Mesendoderm (in vitro differentiated cells): ENCODE results near the gene EPS15.

Experiments used
- DNase-seq: peaks from one replicate; pipeline ENCODE4 v3.0.0; 2013
- H2AK5ac ChIP-seq: 2 replicates; pipeline ENCODE4 v1.6.1; 2013; ENCODE audit warnings: low read length, inconsistent platforms
- H2BK120ac ChIP-seq: 2 replicates; pipeline ENCODE4 v1.6.1; 2013; ENCODE audit warnings: low read depth, mild to moderate bottlenecking, low read length, moderate library complexity, mixed read lengths
- H2BK15ac ChIP-seq: replicated peaks from 2 replicates; pipeline ENCODE4 v1.6.1; 2013; ENCODE audit warnings: low read depth, mild to moderate bottlenecking, moderate library complexity
- H2BK5ac ChIP-seq: 2 replicates; pipeline ENCODE4 v1.6.1; 2013; ENCODE audit warnings: low read length, inconsistent platforms
- H3K18ac ChIP-seq: 2 replicates; pipeline ENCODE4 v1.6.1; 2013; ENCODE audit warnings: mild to moderate bottlenecking, low read length, mixed read lengths
- H3K23ac ChIP-seq: one replicate; pipeline ENCODE4 v1.6.1; 2013; ENCODE audit warnings: low read length
- H3K27ac ChIP-seq: 2 replicates; pipeline ENCODE4 v1.5.1; 2013; ENCODE audit warnings: low read depth, mild to moderate bottlenecking, inconsistent platforms, low read length, moderate library complexity
- H3K27me3 ChIP-seq: 2 replicates; pipeline ENCODE4 v1.6.1; 2013; ENCODE audit warnings: low read length, control low read depth, mild to moderate bottlenecking, inconsistent platforms; ENCODE audit not compliant: insufficient read depth, poor library complexity
- H3K36me3 ChIP-seq: 2 replicates; pipeline ENCODE4 v1.6.1; 2013; ENCODE audit warnings: low read length, inconsistent platforms; ENCODE audit not compliant: control insufficient read depth, insufficient read depth
- H3K4ac ChIP-seq: one replicate; pipeline ENCODE4 v1.6.1; 2013; ENCODE audit warnings: low read depth, mild to moderate bottlenecking, low read length, moderate library complexity
- H3K4me1 ChIP-seq: 2 replicates; pipeline ENCODE4 v1.6.1; 2013; ENCODE audit warnings: low read depth, low read length, inconsistent platforms; ENCODE audit not compliant: control insufficient read depth
- H3K4me2 ChIP-seq: 2 replicates; pipeline ENCODE4 v1.6.1; 2013; ENCODE audit warnings: low read length
- H3K4me3 ChIP-seq: 2 replicates; pipeline ENCODE4 v1.5.1; 2013; ENCODE audit warnings: mild to moderate bottlenecking, low read length
- H3K56ac ChIP-seq: one replicate; pipeline ENCODE4 v1.6.1; 2013; ENCODE audit warnings: low read length
- H3K79me1 ChIP-seq: 2 replicates; pipeline ENCODE4 v1.6.1; 2013; ENCODE audit warnings: low read length, inconsistent platforms
- H3K79me2 ChIP-seq: 2 replicates; pipeline ENCODE4 v1.6.1; 2013; ENCODE audit warnings: mild to moderate bottlenecking, low read length; ENCODE audit not compliant: control insufficient read depth, insufficient read depth
- H3K9ac ChIP-seq: 2 replicates; pipeline ENCODE4 v1.6.1; 2013; ENCODE audit warnings: low read length, inconsistent platforms
- H4K5ac ChIP-seq: one replicate; pipeline ENCODE4 v1.6.1; 2013; ENCODE audit warnings: low read length
- H4K8ac ChIP-seq: one replicate; pipeline ENCODE4 v1.6.1; 2013; ENCODE audit warnings: low read depth, mild to moderate bottlenecking, control low read depth, low read length, moderate library complexity
- WGBS: extraction: QIAGEN DNeasy Blood & Tissue Kit; methylation state at CpG from one replicate; pipeline ENCODE4 v1.1.7; 2013; ENCODE audit warnings: low lambda C conversion rate, missing lambda C conversion rate; ENCODE audit not compliant: insufficient coverage; ENCODE audit errors: extremely low coverage; 5-methylcytosine and 5-hydroxymethylcytosine counted together

Gene EPS15

GRCh38 chr1:51343624-51344023, 175.4 kb downstream of the EPS15 start:
- WGBS = no CpG with 5 or more reads among the region's 3 CpGs
- no peak overlapping the region for H2BK120ac ChIP-seq
- no peak overlapping the region for H3K4ac ChIP-seq
- no peaks in the 10 kb centered on the region for H3K27me3 ChIP-seq
- H3K56ac ChIP-seq = no peak overlapping the region
- H3K23ac ChIP-seq = no peak overlapping the region
- H3K4me1 ChIP-seq = peaks cover 1% of the 10 kb centered on the region
- no peak for DNase-seq
- H3K79me2 ChIP-seq = no peaks in the 10 kb centered on the region
- H2AK5ac ChIP-seq = no peak overlapping the region
- no peaks in the 10 kb centered on the region for H3K36me3 ChIP-seq
- H3K9ac ChIP-seq = no peak overlapping the region
- H3K4me3 ChIP-seq = no peak overlapping the region
- H2BK5ac ChIP-seq = no peak overlapping the region
- H4K8ac ChIP-seq = no peak overlapping the region
- H2BK15ac ChIP-seq = no peak overlapping the region
- H3K79me1 ChIP-seq = no peaks in the 10 kb centered on the region
- no peak overlapping the region for H3K18ac ChIP-seq
- H4K5ac ChIP-seq = no peak overlapping the region
- no peak overlapping the region for H3K4me2 ChIP-seq
- H3K27ac ChIP-seq = no peak overlapping the region

DNA sequence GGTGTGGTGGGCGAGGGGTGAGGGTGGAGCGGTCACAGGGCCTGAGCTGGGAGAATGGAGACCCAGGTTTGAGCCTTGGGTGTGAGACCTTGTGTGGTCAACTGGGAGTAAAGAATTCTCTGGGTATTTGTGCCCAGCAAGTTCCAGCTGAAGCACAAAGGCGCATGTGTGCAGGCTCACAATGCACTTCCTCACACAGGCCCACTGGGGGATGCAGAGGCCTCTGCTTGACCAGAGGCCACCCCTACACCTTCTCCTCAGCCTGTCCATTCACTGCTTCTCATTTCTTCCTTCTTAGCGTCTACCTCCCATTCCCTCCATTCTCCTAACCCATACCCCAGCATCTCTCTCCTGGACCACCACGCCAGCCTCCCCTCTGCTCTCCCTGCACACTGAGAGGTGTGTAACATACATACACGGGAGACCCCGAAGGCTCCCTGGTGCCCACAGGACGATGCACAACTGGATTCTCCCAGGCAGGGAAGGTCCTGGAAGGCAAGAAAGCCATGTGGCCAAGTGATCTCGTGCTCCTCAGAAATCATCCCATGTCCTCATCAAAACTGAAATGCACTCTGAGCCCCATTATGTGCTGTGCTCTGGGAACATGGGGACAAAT, 176.4 kb downstream of the EPS15 start:
- no peak overlapping the region for H3K4ac ChIP-seq
- H4K5ac ChIP-seq = no peak overlapping the region
- no peak overlapping the region for H3K9ac ChIP-seq
- no peak overlapping the region for H2BK5ac ChIP-seq
- WGBS = no CpG with 5 or more reads among the region's 9 CpGs
- H3K18ac ChIP-seq = no peak overlapping the region
- no peaks in the 10 kb centered on the region for H3K36me3 ChIP-seq
- no peak overlapping the region for H3K56ac ChIP-seq
- no peak overlapping the region for H3K4me2 ChIP-seq
- H2BK120ac ChIP-seq = no peak overlapping the region
- H3K79me2 ChIP-seq = no peaks in the 10 kb centered on the region
- H3K79me1 ChIP-seq = no peaks in the 10 kb centered on the region
- no peak overlapping the region for H3K23ac ChIP-seq
- H3K4me3 ChIP-seq = no peak overlapping the region
- no peak overlapping the region for H3K27ac ChIP-seq
- H2BK15ac ChIP-seq = no peak overlapping the region
- H3K27me3 ChIP-seq = no peaks in the 10 kb centered on the region
- no peak overlapping the region for H4K8ac ChIP-seq
- H3K4me1 ChIP-seq = peaks cover 1% of the 10 kb centered on the region
- H2AK5ac ChIP-seq = no peak overlapping the region
- no peak for DNase-seq

DNA sequence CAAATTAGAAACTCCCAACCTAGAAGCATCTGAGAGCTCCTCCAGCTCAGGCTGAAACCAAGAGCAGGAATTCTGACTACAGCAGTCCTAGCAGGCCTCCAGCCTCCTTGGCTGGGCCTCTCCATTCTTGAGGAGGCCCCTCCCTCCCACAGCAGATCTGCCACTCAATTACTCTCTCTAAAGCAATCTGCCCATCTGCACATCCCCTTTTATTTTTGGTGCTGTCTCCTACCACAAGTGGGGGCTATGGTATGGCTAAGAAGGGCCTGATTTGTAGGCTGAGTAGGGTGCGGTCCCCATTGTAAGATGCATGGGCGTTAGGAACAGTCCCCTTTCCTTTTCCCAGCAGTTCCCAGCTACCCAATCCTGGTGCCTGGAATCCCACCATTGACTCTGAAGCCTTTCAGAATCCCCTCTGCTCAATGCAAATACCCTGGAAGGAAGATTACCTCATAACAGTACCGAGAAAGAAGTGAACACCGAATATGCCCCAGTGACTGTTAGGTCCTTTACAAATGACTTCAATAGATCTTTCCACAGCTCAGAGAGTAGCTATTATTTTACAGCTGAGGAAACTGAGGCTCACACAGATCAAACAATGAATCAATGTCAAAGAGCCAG, 177.1 kb downstream of the EPS15 start:
- no peak overlapping the region for H3K4ac ChIP-seq
- WGBS = no CpG with 5 or more reads among the region's 4 CpGs
- peak; percentile 64 for DNase-seq
- H3K79me1 ChIP-seq = no peaks in the 10 kb centered on the region
- no peak overlapping the region for H3K18ac ChIP-seq
- no peaks in the 10 kb centered on the region for H3K79me2 ChIP-seq
- no peaks in the 10 kb centered on the region for H3K27me3 ChIP-seq
- no peak overlapping the region for H3K4me3 ChIP-seq
- no peak overlapping the region for H2AK5ac ChIP-seq
- peaks cover 1% of the 10 kb centered on the region for H3K4me1 ChIP-seq
- H2BK5ac ChIP-seq = no peak overlapping the region
- H3K9ac ChIP-seq = no peak overlapping the region
- no peak overlapping the region for H4K5ac ChIP-seq
- no peak overlapping the region for H3K4me2 ChIP-seq
- no peak overlapping the region for H3K27ac ChIP-seq
- no peak overlapping the region for H3K56ac ChIP-seq
- no peak overlapping the region for H2BK15ac ChIP-seq
- H2BK120ac ChIP-seq = no peak overlapping the region
- H3K23ac ChIP-seq = no peak overlapping the region
- H3K36me3 ChIP-seq = no peaks in the 10 kb centered on the region
- no peak overlapping the region for H4K8ac ChIP-seq

- peak; percentile 29 for DNase-seq
- Histone ChIP-seq H3K79me2 (no peaks in the 10 kb centered on the region), H3K27ac (no peak overlapping the region), H2BK120ac (no peak overlapping the region), H3K4me3 (no peak overlapping the region), H3K18ac (no peak overlapping the region), H3K79me1 (no peaks in the 10 kb centered on the region), H3K9ac (no peak overlapping the region), H3K4me1 (peaks cover 1% of the 10 kb centered on the region), H2BK15ac (no peak overlapping the region), H2BK5ac (no peak overlapping the region), H3K23ac (no peak overlapping the region), H4K5ac (no peak overlapping the region), H3K36me3 (no peaks in the 10 kb centered on the region), H3K4ac (no peak overlapping the region), H3K56ac (no peak overlapping the region), H3K4me2 (no peak overlapping the region), H2AK5ac (no peak overlapping the region), H3K27me3 (no peaks in the 10 kb centered on the region), H4K8ac (no peak overlapping the region)
- no CpG with 5 or more reads among the region's 6 CpGs for WGBS
These were observed 178.7 kb downstream of the EPS15 start for GRCh38 chr1:51340380-51340779.

- H3K36me3 ChIP-seq = no peaks in the 10 kb centered on the region
- no peak overlapping the region for H4K5ac ChIP-seq
- H3K27ac ChIP-seq = no peak overlapping the region
- no peak overlapping the region for H3K18ac ChIP-seq
- H3K23ac ChIP-seq = no peak overlapping the region
- H3K56ac ChIP-seq = no peak overlapping the region
- no peaks in the 10 kb centered on the region for H3K27me3 ChIP-seq
- H2BK5ac ChIP-seq = no peak overlapping the region
- no peak for DNase-seq
- no peak overlapping the region for H3K4ac ChIP-seq
- H3K4me1 ChIP-seq = no peaks in the 10 kb centered on the region
- H2BK15ac ChIP-seq = no peak overlapping the region
- no CpG with 5 or more reads among the region's 4 CpGs for WGBS
- H3K4me2 ChIP-seq = no peak overlapping the region
- H3K4me3 ChIP-seq = no peak overlapping the region
- H3K79me2 ChIP-seq = no peaks in the 10 kb centered on the region
- no peak overlapping the region for H3K9ac ChIP-seq
- H2BK120ac ChIP-seq = no peak overlapping the region
- H4K8ac ChIP-seq = no peak overlapping the region
- H3K79me1 ChIP-seq = no peaks in the 10 kb centered on the region
- H2AK5ac ChIP-seq = no peak overlapping the region
These were observed 182.4 kb downstream of the EPS15 start for GRCh38 chr1:51336711-51337110.

DNA sequence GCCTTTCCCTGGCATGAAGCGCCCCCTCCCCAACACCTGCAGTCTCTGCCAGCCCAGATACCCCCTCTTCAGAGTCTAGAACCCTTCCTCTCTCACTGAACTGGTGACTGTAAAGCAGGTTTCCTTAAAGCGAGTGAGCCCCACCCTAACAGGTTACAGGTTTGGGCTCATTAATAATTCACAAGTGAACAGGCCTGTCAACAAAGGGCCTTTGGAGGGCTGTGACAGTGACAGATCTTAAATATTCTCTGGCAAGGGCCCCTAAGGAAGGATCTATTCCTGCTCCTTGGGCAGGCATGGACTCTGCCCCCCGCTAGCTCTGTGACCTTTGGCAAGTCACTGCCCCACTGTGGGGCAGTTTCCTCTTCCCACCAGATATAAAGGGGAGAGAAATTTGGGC, 183.1 kb downstream of the EPS15 start:
- H2BK15ac ChIP-seq = no peak overlapping the region
- no peaks in the 10 kb centered on the region for H3K36me3 ChIP-seq
- H2BK5ac ChIP-seq = no peak overlapping the region
- H3K9ac ChIP-seq = no peak overlapping the region
- H3K56ac ChIP-seq = no peak overlapping the region
- no peak overlapping the region for H3K4me3 ChIP-seq
- H3K4ac ChIP-seq = no peak overlapping the region
- H2BK120ac ChIP-seq = no peak overlapping the region
- peaks cover 6% of the 10 kb centered on the region for H3K4me1 ChIP-seq
- WGBS = no CpG with 5 or more reads among the region's 3 CpGs
- no peak overlapping the region for H3K23ac ChIP-seq
- no peaks in the 10 kb centered on the region for H3K79me1 ChIP-seq
- no peak overlapping the region for H4K5ac ChIP-seq
- H3K4me2 ChIP-seq = no peak overlapping the region
- no peak overlapping the region for H4K8ac ChIP-seq
- no peak overlapping the region for H3K27ac ChIP-seq
- no peak overlapping the region for H3K18ac ChIP-seq
- no peaks in the 10 kb centered on the region for H3K79me2 ChIP-seq
- H3K27me3 ChIP-seq = no peaks in the 10 kb centered on the region
- H2AK5ac ChIP-seq = no peak overlapping the region
- DNase-seq = no peak
